ENCODE data around the gene AUP1. TPM values are rescaled to one million over a fixed set of nuclear protein-coding genes. Genes with fewer than 3 reads are reported as not detected.
A peak's percentile ranks its signal among the peaks of the same experiment; 100 is the strongest.

Gene AUP1
- total RNA-seq, 1 experiment from 2014 or later, result 135 TPM

GRCh38 chr2:74514368-74515270, 14.9 kb downstream of the AUP1 start, which contains the start of gene TLX2:
TLX2 (plus strand) TSS chr2:74514450; CDS start chr2:74514807, 357 bp downstream.
- no peak for DNase-seq (ENCODE audit: low read depth)

GRCh38 chr2:74513605-74514367, 15.7 kb downstream of the AUP1 start:
- DNase-seq (ENCODE audit: low read depth), result peak; percentile 43

- DNase-seq (ENCODE audit: low read depth), result no peak
Observed at GRCh38 chr2:74512744-74513604, 16.5 kb downstream of the AUP1 start.

GRCh38 chr2:74511104-74511989, 18.2 kb downstream of the AUP1 start:
- peak; percentile 41 for DNase-seq (ENCODE audit: low read depth)

GRCh38 chr2:74510272-74510671, 19.2 kb downstream of the AUP1 start:
- no peak for DNase-seq (ENCODE audit: low read depth)

- DNase-seq (ENCODE audit: low read depth), result peak; percentile 40
Observed at GRCh38 chr2:74507926-74508520, 21.5 kb downstream of the AUP1 start.

- peak; percentile 98 for DNase-seq (ENCODE audit: low read depth)
Observed at GRCh38 chr2:74507145-74507925, 22.2 kb downstream of the AUP1 start, which contains the start of gene PCGF1. PCGF1 (minus strand) TSS chr2:74507695; CDS start chr2:74507668, 27 bp downstream.

GRCh38 chr2:74505448-74506246, 23.9 kb downstream of the AUP1 start:
- no peak for DNase-seq (ENCODE audit: low read depth)

GRCh38 chr2:74504591-74504990, 24.9 kb downstream of the AUP1 start:
- DNase-seq (ENCODE audit: low read depth), result no peak

- no peak for DNase-seq (ENCODE audit: low read depth)
Observed at GRCh38 chr2:74503506-74504475, 25.7 kb downstream of the AUP1 start.

- peak; percentile 87 for DNase-seq (ENCODE audit: low read depth)
Observed at GRCh38 chr2:74502720-74503505, 26.6 kb downstream of the AUP1 start.

GRCh38 chr2:74502147-74502719, 27.3 kb downstream of the AUP1 start:
- no peak for DNase-seq (ENCODE audit: low read depth)

- no peak for DNase-seq (ENCODE audit: low read depth)
Observed at GRCh38 chr2:74501335-74502071, 28.0 kb downstream of the AUP1 start.

GRCh38 chr2:74500578-74500946, 28.9 kb downstream of the AUP1 start:
- DNase-seq (ENCODE audit: low read depth), result no peak

- no peak for DNase-seq (ENCODE audit: low read depth)
Observed at GRCh38 chr2:74499940-74500577, 29.4 kb downstream of the AUP1 start.

Measured in Daoy (cell line).